CD4-positive, alpha-beta T cell (primary cell): ENCODE measurements around the gene EFR3B. TPM values are rescaled to one million over a fixed set of nuclear protein-coding genes. Genes with fewer than 3 reads are reported as not detected.

ENCODE experiments used
- ATAC-seq: fragments of 200-7000 bp; cut with Tn5 transposase; one replicate; pipeline ENCODE4 v1.10.0; 2022; ENCODE audit warnings: mild to moderate bottlenecking; ENCODE audit not compliant: poor library complexity
- CTCF ChIA-PET: fragments of 350-600 bp; sonication (Branson Sonifier 250); formaldehyde crosslinking; loops from one replicate; lab custom pipeline; 2021; ENCODE audit warnings: antibody characterized with exemption, inconsistent platforms; lab: Charles Lee
- POLR2A ChIA-PET: fragments of 350-600 bp; sonication (Branson Sonifier 250); formaldehyde crosslinking; loops from one replicate; lab custom pipeline; 2021; ENCODE audit warnings: antibody characterized with exemption, inconsistent platforms; lab: Charles Lee
- DNase-seq, 14 experiments: peaks; one replicate each; pipeline ENCODE4 v3.0.0-alpha.2; 2013 to 2020; ENCODE audit warnings: mixed read lengths in 2 of 14
- H3K27ac ChIP-seq, 2 donors: one replicate each; pipeline versions ENCODE4 v1.5.1 to v1.7.0; 2013; ENCODE audit warnings: low read length in 2 of 2, low read depth in 1 of 2, mild to moderate bottlenecking in 1 of 2
- H3K27me3 ChIP-seq, 2 experiments: 1 replicate in 1 of 2; 2 replicates in 1 of 2; pipeline versions ENCODE4 v1.6.1 to v1.7.0; 2013; ENCODE audit warnings: low read length in 2 of 2, control low read depth in 1 of 2, mild to moderate bottlenecking in 1 of 2, moderate library complexity in 1 of 2; ENCODE audit not compliant: insufficient read depth in 2 of 2, control insufficient read depth in 1 of 2
- H3K36me3 ChIP-seq: one replicate; pipeline ENCODE4 v1.6.1; 2013; ENCODE audit warnings: low read length, control low read depth; ENCODE audit not compliant: insufficient read depth
- H3K4me1 ChIP-seq: one replicate; pipeline ENCODE4 v1.6.1; 2013; ENCODE audit warnings: low read length, control low read depth; ENCODE audit not compliant: insufficient read depth
- H3K4me3 ChIP-seq: one replicate; pipeline ENCODE4 v1.5.1; 2013; ENCODE audit warnings: mild to moderate bottlenecking, low read length, moderate library complexity
- H3K9me3 ChIP-seq, 2 experiments: 1 replicate in 1 of 2; 2 replicates in 1 of 2; pipeline versions ENCODE4 v1.6.1 to v1.7.0; 2013; ENCODE audit warnings: low read length in 2 of 2, mild to moderate bottlenecking in 2 of 2, control low read depth in 1 of 2, moderate library complexity in 1 of 2; ENCODE audit not compliant: control insufficient read depth in 1 of 2, insufficient read depth in 1 of 2
- H3K27ac Mint-ChIP-seq: one replicate; pipeline ENCODE4 v1.8.0; 2020; ENCODE audit warnings: mixed read lengths
- H3K27me3 Mint-ChIP-seq: one replicate; pipeline ENCODE4 v1.8.0; 2021; ENCODE audit warnings: mixed read lengths
- H3K36me3 Mint-ChIP-seq: one replicate; pipeline ENCODE4 v1.8.0; 2021; ENCODE audit warnings: low read depth, mixed read lengths
- H3K4me1 Mint-ChIP-seq: one replicate; pipeline ENCODE4 v1.8.0; 2021; ENCODE audit warnings: low read depth, mixed read lengths
- H3K4me3 Mint-ChIP-seq: one replicate; pipeline ENCODE4 v1.8.0; 2020; ENCODE audit warnings: mild to moderate bottlenecking, mixed read lengths
- H3K9me3 Mint-ChIP-seq: one replicate; pipeline ENCODE4 v1.8.0; 2020; ENCODE audit warnings: mixed read lengths
- intact Hi-C, 2 experiments: fragments of 100-400 bp; cut with DNase I in 1 of 2; cut with micrococcal nuclease in 1 of 2; formaldehyde crosslinking; loops; one replicate each; pipeline versions ENCODE4 v1.15.1 to v1.9.0; 2023 to 2025; cut with DNase I, micrococcal nuclease
- total RNA-seq, 174 experiments: library from RNA in 2 of 174; stranded (reverse) in 2 of 174; gene quantifications; one replicate each; pipeline ENCODE4 v1.2.3 and lab custom pipeline; 2021 to 2026
- TF ChIP-seq, protein P1 (sequence below): fragments of 200-600 bp; IDR thresholded peaks from one replicate; pipeline ENCODE4 v1.8.0; 2022; ENCODE audit warnings: antibody characterized with exemption, mild to moderate bottlenecking

EFR3B gene
- total RNA-seq, 2 experiments from 2014 or later = 0.11 TPM; not detected in 1

- ATAC-seq = no peak
- H3K4me3 ChIP-seq = peak overlapping the region; percentile 48
- CTCF ChIA-PET = no interaction called here
Observed at GRCh38 chr2:25043241-25043867, 1.5 kb downstream of the EFR3B start.

DNA sequence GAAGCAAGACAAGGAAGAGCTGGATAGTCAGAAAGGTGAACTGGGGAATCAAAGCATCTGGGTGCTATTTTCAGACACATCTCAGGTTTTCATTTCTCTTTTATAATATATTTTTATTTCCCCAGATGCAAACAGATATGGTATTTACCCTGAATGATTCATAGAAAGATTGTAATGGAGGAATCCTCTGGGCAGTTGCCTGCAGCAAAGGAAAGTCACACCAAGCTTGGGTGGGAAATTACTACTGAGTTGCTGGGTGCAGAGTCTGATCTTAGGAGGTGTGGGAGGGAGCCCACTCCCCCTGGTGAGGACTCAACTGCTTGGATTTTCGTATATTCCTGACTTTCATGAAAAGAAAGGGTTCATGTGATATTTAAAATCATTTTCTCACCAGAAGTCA lies 2.1 kb downstream of the EFR3B start:
- H3K27ac ChIP-seq = no peak overlapping the region
- TF ChIP-seq, protein P1, sequence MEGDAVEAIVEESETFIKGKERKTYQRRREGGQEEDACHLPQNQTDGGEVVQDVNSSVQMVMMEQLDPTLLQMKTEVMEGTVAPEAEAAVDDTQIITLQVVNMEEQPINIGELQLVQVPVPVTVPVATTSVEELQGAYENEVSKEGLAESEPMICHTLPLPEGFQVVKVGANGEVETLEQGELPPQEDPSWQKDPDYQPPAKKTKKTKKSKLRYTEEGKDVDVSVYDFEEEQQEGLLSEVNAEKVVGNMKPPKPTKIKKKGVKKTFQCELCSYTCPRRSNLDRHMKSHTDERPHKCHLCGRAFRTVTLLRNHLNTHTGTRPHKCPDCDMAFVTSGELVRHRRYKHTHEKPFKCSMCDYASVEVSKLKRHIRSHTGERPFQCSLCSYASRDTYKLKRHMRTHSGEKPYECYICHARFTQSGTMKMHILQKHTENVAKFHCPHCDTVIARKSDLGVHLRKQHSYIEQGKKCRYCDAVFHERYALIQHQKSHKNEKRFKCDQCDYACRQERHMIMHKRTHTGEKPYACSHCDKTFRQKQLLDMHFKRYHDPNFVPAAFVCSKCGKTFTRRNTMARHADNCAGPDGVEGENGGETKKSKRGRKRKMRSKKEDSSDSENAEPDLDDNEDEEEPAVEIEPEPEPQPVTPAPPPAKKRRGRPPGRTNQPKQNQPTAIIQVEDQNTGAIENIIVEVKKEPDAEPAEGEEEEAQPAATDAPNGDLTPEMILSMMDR = no peak
- no peaks in the 10 kb centered on the region for H3K36me3 ChIP-seq
- ChIA-PET POLR2A (no interaction called here), CTCF (no interaction called here)
- H3K4me1 ChIP-seq = peaks cover 22% of the 10 kb centered on the region
- peaks cover 24% of the 10 kb centered on the region for H3K4me1 Mint-ChIP-seq
- H3K36me3 Mint-ChIP-seq = no peaks in the 10 kb centered on the region
- H3K4me3 Mint-ChIP-seq = peak overlapping the region; percentile 56
- no peak overlapping the region for H3K27ac Mint-ChIP-seq
- no peak for DNase-seq
- peaks cover 57% of the 10 kb centered on the region for H3K27me3 Mint-ChIP-seq
- ATAC-seq = no peak
- no peaks in the 10 kb centered on the region for H3K9me3 Mint-ChIP-seq
- H3K9me3 ChIP-seq = no peaks in the 10 kb centered on the region
- peaks cover 39 to 51% of the 10 kb centered on the region in 2 experiments for H3K27me3 ChIP-seq
- intact Hi-C loops = no loop called here
- H3K4me3 ChIP-seq = no peak overlapping the region

More at GRCh38 chr2:25043241-25043867, 1.5 kb downstream of the EFR3B start:
- POLR2A ChIA-PET = no interaction called here
- Mint-ChIP-seq H3K4me3 (peak overlapping the region; percentile 90), H3K4me1 (peaks cover 24% of the 10 kb centered on the region), H3K27me3 (peaks cover 52% of the 10 kb centered on the region), H3K27ac (no peak overlapping the region), H3K36me3 (no peaks in the 10 kb centered on the region), H3K9me3 (no peaks in the 10 kb centered on the region)
- peak in 10 of 14 experiments; percentile 4 to 50 (median 18) for DNase-seq
- TF ChIP-seq, protein P1 = no peak
- intact Hi-C loops = loop anchor here in 1 of 2 experiments (2.0 kb wide), 2 partner anchors 71 to 249 kb away; no protein-coding TSS in a partner anchor
- H3K9me3 ChIP-seq = no peaks in the 10 kb centered on the region
- peaks cover 22% of the 10 kb centered on the region for H3K4me1 ChIP-seq
- H3K27me3 ChIP-seq = peaks cover 39 to 47% of the 10 kb centered on the region in 2 experiments
- H3K27ac ChIP-seq = no peak overlapping the region
- no peaks in the 10 kb centered on the region for H3K36me3 ChIP-seq

DNA sequence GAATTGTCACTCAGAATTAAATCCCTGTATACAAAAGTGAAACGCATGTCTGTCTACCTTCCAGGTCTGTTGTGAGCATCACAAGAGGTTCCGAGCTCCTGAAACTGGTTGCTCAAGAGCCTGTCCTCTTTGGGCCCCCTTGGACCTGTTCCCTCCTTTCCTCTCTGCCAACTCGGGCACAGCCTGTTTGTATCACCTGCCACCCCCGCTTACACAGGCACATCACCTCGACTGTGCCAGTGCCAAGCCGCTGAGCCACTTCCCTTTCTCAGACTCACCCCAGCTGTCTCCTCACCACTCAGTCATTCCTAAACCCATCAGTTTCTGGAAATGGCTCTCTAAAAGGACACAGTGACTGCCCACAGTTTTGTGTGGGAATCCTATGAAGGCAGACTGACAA lies 3.1 kb downstream of the EFR3B start:
- H3K36me3 Mint-ChIP-seq = no peaks in the 10 kb centered on the region
- peaks cover 24% of the 10 kb centered on the region for H3K4me1 Mint-ChIP-seq
- peaks cover 22% of the 10 kb centered on the region for H3K4me1 ChIP-seq
- peaks cover 43 to 56% of the 10 kb centered on the region in 2 experiments for H3K27me3 ChIP-seq
- peaks cover 63% of the 10 kb centered on the region for H3K27me3 Mint-ChIP-seq
- intact Hi-C loops = no loop called here
- CTCF ChIA-PET = interaction anchor here (1.3 kb wide), 1 partner anchor 58 kb away, joined by 3 read pairs; no protein-coding TSS in a partner anchor
- H3K9me3 ChIP-seq = no peaks in the 10 kb centered on the region
- H3K27ac ChIP-seq = no peak overlapping the region
- H3K4me3 ChIP-seq = no peak overlapping the region
- DNase-seq (peak in 1 of 14 experiments; percentile 9), ATAC-seq (no peak)
- no peaks in the 10 kb centered on the region for H3K36me3 ChIP-seq
- peak overlapping the region; percentile 36 for H3K4me3 Mint-ChIP-seq
- TF ChIP-seq, protein P1 = no peak
- no peak overlapping the region for H3K27ac Mint-ChIP-seq
- no peaks in the 10 kb centered on the region for H3K9me3 Mint-ChIP-seq
- POLR2A ChIA-PET = no interaction called here
